Activated T-cell treated with anti-CD3 and anti-CD28 coated beads, Interleukin-2, amount 50 U/mL, for 48 hours (primary cell): ENCODE data around the gene CDON.
A peak's percentile ranks its signal among the peaks of the same experiment; 100 is the strongest.

Experiments used
- DNase-seq, 2 experiments: peaks; one replicate each; pipeline ENCODE4 v3.0.0-alpha.2; 2020

The CDON gene, protein sequence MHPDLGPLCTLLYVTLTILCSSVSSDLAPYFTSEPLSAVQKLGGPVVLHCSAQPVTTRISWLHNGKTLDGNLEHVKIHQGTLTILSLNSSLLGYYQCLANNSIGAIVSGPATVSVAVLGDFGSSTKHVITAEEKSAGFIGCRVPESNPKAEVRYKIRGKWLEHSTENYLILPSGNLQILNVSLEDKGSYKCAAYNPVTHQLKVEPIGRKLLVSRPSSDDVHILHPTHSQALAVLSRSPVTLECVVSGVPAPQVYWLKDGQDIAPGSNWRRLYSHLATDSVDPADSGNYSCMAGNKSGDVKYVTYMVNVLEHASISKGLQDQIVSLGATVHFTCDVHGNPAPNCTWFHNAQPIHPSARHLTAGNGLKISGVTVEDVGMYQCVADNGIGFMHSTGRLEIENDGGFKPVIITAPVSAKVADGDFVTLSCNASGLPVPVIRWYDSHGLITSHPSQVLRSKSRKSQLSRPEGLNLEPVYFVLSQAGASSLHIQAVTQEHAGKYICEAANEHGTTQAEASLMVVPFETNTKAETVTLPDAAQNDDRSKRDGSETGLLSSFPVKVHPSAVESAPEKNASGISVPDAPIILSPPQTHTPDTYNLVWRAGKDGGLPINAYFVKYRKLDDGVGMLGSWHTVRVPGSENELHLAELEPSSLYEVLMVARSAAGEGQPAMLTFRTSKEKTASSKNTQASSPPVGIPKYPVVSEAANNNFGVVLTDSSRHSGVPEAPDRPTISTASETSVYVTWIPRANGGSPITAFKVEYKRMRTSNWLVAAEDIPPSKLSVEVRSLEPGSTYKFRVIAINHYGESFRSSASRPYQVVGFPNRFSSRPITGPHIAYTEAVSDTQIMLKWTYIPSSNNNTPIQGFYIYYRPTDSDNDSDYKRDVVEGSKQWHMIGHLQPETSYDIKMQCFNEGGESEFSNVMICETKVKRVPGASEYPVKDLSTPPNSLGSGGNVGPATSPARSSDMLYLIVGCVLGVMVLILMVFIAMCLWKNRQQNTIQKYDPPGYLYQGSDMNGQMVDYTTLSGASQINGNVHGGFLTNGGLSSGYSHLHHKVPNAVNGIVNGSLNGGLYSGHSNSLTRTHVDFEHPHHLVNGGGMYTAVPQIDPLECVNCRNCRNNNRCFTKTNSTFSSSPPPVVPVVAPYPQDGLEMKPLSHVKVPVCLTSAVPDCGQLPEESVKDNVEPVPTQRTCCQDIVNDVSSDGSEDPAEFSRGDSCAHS (N-terminal part only)

DNA sequence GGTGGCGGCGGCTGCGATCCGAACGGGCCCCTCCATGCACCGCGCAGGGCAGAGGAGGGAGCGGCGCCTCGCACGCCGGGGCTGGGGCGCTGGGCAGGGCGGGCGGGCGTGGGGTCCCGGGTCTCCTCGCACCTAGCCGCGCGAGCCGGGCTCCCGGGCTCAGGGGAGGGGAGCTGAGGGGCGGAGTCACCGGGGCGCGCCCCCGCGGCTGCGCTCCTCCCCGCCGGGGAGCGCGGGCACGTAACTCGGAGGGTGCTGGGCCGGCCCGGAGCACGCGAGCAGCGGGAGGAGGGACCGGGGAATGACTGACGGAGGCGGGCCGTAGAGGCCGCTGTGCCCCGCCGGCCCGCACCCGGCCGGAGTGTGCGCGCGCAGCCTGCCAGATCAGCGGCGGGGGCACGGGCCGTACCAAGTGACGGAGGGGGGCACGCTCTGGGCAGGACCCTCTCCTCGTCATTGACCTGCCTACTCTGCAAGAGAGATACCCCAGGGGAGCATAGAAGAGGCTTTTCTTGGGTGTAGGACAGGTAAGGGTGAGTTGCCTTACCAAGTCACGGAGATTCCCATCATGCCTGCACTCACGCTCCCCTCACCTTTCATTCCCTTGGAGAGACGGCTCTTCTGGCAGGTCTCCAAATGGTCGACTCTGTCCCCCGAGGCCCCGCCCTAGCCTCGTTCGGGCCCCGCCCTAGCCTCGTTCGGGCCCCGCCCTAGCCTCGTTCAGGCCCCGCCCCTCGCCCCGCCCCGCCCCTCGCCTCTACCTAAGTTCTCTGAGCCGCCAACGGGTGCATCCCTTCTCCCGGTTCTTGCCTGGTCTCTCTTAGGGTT is at the start of gene CDON:
Gene CDON, minus strand, starts transcription at position 188 of the 828 bp plus-strand sequence. CDS start 39,390 bp downstream, outside the sequence.
- peak; percentile 93 for DNase-seq

DNA sequence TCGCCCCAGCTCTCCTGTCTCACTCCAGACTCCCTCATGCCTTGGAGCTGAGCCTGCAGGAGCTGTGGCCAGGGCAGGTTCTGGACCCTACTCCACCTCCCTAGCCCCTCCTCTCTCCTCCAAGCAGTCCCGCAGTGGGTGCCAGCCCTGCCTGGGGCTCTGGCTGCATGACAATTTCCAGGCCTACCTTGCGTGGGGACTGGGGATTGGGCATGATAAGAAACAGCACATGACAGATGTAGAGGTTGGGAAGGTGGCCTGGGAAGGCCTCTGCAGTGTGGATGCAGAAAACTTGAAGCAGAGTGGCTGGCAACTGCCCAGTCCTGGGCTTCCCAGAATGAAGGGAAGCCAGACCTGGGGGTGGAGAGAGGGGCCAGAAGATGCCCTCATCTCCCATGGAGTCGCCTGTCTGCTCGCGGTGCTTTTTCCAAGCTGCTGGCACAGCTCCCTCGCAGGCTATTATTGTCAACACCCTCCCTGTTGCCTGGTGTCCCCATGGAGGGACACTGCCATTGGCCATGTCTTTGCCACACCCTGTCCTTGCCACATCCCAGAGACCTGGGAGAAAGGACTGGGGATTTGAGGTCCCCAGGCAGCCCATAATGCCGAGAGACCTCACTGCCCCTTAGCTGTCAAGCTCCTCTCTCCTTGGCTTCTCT is 48.9 kb upstream of the CDON start:
- no peak for DNase-seq

DNA sequence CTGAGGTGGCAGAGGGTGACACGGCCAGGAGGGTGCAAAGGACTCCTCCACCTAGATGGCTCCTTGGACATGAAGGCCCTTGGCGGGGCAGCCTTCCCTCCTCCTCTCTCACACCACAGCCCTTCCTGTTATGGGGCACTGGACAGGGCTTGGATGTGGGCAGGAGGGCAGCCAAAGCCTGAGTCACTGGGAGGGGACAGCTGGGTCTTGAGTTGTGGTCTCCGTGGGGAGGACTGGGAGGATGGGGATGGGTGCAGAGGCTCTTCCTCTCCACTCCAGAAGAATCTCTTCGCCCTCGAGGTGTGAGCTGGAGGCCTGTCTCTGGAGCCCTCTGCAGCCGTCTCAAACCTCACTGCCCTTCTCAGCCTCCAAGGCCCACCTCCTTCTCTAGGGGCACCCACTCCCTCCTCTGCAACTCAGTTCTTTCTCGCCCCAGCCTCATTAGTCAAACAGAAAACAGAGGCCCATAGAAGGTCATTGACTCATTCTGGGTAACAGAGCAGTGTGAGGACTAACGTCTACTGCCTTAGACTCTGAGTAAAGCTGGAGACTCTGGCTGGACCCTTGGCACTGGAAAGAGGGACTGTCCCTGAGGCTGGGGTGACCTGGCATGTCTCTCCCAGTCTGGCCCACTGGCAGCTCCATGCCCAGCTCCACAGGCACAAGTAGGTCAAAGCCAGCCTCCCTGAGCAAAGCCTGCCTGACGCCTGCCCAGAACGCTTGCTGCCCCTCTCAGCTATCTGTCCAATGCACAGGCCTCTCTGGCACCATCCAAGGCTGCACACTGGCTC is 47.5 kb upstream of the CDON start:
- peak in 1 of 2 experiments; percentile 23 for DNase-seq

DNA sequence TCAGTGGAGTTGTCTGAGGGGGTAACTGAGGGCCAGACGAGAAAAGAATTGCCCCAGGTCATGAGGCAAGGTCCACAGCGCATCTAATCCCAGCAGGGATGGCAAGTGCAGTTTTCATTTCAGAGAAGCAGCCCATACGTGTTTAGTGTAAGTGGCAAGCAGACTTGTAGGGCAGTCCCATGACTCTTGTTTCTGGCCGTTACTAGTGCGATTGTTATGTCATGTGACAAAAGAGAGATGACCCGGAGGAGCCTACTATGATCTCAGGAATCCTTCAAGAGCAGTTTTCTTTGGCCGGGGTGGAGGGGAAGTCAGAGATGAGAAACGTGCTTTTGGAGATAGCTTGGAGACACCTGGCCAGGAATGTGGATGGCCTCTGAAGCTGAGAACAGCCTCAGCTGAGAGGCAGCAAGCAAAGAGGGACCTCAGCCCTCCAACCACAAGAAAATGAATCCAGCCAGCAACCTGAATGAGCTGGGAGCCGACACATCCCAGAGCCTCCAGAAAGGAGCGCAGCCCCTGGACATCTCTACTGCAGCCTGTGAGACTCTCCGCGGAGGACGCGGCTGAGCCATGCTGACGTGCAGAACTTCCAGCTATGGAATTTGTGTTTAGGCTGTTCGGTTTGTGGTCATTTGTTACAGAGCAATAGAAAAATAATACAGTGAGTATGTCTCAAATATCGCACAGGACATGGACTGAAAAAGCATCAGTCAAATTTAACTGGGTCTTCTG is 44.1 kb upstream of the CDON start:
- no peak for DNase-seq

DNA sequence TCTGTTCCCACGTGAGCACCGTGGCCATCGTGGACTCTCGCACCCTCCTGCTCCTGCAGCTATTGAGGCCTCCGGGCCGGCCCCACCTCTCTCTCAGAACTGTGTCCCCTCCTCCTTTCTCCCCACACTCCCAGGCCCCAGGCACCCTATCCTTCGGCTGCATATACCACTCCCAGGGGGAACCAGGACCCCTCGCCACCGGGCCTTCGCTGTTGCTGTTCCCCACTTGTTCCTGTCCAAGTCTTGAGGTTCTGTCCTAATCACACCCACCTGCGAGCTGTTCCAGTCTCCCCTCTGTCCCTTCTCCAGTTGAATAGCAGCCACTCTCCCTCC is 43.0 kb upstream of the CDON start:
- no peak for DNase-seq

DNA sequence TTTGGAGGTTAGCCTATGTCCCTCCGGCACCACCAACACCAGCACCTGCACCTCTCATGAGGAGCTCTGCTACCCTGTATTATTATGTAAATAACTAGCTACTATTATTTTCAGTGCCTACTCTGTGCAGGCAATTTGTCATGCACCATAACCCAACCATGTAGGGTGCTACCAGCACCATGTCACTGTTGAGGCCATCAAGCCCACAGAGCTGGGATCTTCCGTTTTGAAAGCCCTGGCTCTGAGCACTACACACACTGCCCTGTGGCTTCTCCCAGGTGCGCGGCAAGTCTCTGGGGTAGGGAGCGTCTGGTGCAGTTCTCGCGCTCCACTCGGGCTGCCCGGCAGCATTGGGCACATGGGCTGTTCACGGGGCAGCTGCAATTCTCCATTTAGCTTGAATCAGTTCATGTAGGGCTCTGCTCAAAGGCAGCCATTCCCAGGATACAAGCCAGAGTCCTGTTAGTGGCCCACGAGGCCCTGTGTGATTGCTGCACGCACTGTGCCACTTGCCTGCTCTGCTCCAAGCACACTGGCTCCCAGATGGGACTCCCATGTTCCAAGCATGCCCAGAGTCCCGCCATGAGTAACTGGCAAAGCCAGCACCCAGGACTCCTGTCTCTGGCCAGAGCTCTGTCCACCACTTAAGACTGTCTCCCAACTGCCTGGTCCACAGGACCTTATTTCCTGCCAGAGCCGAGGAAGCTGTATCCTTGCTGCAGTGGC is 42.5 kb upstream of the CDON start:
- DNase-seq, result no peak

DNA sequence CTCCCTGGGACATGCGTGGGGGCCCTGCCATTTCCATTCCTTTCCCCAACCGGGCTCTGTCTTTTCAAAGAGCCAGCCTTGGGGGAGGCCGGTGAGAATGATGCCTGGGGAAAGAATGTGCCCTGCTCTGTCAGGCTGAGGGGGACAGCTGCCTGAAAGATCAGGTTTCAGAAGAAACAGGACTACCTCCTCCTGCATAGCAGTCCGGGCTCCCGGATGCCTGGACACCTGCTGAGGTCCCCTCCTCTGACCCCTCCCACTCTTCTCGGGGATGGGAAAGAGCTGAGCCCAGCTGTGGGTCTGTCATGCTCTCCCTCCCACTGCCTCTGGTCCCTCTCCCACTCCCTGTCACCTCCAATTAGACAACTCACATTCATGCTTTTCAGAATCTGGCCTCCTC is 41.8 kb upstream of the CDON start:
- DNase-seq, result no peak

DNA sequence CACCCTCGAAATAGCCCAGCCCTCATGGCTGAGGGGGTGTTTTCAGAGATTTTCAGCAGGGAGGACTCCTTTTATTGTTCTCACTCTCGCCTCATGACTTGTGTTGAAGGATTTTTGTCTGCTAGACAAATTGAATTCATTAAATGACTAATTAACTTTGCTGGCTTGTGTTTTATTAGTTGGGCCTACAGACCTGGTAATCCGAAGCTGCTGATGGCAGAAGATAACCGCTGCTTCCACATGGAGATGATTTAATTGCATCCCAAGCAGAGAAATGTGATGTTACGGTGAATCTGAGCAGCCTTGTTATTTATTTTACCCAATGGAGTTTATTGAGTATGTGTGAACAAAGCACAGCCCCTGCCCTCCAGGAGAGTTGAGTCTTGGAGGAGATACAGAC is 40.5 kb upstream of the CDON start:
- DNase-seq, result no peak

DNA sequence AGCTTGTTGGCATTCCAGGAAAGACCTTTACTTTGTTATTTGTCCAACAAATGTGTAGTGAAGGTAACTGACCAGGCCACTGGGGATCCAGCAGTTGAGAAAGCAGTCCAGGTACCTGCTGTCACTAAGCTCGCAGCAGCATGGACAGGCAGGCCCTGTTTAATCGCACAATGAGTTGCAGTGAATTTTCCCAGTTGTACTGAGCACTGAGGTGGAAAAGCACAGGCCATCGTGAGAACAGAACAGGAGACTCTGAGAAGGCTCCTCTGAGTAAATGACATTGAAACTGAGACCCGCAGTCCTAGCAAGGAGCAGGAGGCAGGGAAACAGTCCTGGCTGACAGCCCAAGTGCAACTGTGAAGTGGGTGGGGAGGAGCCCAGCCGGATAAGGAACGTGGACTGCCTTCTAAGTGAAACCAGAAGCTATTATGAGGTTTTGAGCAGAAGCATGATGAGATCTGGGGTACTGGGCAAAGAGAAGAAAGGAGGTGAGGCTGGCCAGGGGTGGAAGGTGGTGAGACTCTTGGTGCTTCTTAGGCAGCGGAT is 39.8 kb upstream of the CDON start:
- no peak for DNase-seq

DNA sequence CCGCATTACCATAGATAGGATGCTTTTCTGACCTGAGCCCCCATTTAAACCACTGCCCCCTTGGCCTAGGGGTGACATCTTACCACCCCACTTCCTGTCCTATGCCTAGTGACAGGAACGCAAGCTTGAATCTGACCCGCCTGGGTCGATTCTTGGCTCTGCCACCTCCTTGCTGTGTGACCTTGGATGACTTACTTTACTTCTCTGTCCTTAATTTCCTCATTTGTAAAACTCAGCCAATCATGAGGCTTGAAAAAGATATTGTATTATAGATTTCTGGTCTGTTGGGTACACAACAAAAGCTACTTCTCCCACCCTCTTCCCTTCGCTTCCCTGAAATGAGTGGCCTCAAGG is 39.2 kb upstream of the CDON start:
- no peak for DNase-seq

DNA sequence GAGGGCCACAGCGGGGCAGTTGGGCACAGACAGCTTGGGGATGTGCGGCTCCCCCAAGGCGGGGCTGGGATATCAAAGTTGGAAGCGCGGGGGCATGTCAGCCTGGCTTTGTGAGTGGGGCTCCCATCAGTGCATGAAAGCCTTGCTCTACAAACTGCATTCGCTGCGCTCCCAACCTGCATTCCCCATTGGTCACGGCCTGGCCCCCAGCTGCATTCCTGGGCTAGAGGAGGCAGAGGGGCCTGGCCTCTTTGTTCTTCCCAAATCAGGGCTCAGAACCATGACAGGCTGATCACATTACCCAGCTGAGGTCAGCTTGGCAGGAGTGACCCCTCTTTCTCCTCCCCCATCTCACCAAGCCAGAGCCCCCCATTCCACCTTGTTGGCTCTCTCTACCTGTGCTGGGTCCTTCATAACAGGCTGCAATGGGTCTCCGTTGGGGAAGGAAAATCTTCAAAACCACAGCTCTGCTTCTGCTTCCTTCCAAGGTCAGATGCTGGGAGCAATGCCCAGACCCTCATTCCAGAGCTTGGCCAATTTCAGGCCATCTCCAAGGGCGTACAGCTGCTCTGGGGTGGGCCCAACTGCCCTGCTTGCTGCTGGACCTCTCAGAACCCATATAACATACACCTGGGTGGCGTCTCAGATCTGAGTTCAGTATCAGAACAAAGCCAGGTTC is 38.7 kb upstream of the CDON start:
- DNase-seq, result no peak

DNA sequence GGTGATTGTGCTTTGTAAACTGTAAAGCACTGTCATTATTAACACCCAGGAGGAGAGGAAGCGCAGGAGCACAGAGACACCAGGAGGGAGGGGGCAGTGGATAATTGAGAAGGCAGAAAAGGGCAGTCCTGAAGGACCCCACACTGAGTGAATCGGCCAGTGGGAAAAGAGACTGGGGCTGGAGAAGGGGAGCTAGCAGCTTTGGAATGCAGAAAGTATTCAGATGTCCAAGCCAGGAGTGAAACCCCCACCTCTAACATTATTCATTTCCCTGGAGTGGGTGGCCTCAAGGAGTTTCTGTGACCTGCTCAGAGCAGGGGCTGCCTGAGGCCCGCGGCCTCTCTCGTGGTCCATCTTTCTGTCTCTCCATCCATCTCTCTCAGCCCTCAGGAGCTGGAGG is 38.0 kb upstream of the CDON start:
- no peak for DNase-seq

DNA sequence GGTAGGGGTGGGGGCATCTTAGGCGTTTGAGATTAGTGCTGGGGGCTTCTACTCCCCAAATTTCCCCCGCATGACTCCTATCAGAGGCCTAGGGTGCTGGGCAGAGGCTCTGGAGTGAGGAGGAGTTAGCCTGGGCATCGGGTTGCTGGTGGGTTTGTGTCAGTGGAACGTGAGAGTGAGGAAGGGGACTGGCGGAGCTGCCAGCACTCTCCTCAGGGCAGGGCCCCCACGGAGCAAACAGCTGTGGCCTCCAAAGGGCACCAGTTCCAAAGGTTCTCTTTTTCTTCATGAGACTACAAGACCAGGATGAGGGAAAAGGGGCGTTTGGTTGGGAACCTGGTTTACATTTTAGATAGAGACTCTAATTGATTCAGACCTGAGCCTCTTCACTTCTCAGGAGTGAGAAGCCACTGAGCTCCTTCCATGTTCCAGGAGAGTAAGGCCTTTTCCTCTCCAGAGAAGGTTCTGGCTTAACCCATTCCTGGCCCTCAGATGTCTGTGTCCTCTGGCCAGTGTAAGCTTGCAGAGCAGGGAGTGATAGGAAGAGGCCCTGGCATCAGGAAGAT is 35.6 kb upstream of the CDON start:
- DNase-seq, result no peak

DNA sequence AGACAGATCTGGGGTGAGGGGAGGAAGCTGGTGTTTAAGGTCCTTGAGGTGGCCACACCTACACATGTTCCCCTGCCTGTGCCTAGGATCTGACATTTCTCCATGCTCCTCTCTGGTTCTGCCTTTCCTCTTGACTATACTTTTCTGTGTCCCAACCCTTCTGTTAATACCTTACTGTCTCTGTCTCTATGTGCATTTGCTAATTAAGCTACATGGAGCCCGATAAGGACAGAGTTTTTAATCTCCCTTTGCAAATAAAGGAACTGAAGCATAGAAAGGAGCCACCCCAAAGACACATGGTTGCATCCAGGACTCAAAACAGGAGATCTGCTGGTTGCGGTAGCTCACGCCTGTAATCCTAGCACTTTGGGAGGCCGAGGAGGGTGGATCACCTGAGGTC is 33.1 kb upstream of the CDON start:
- no peak for DNase-seq

DNA sequence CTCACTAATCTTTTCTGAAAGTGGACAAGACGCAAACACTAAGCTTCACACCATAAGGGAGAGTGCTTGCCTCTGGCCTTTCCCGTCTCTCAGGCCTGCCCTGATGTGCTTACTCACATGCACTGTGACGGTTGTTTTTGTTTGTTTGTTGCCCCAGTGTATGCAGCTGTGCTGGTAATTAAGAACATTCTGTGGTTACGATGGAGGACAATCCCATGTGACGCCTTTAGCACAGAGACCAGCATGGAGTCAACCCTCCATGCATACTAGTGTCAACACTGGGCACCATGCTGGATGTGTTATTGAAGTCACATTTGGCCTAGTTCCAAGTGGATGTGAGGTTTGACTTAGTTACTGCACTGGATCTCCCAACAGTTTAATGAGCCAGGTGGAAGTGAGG is 27.8 kb upstream of the CDON start:
- DNase-seq, result no peak

DNA sequence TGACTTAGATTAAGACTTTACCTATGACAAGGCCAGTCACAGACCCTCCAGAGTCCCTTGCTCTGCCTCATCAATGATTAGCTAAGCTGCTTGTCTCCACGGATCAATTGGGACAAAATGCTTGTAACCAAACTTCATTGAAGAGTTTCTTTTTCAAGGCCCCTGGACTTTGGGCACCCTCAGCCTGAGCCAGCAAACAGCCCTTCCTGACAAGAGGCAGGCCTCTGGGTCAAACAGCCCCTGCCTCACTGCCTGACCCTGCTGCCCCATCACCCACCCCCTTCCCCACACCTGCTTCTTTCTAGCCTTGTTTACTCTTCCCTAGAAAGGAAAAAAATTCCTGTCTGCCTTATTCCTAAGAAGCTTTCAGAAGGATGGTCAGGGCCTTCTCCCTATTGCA is 26.3 kb upstream of the CDON start:
- no peak for DNase-seq

DNA sequence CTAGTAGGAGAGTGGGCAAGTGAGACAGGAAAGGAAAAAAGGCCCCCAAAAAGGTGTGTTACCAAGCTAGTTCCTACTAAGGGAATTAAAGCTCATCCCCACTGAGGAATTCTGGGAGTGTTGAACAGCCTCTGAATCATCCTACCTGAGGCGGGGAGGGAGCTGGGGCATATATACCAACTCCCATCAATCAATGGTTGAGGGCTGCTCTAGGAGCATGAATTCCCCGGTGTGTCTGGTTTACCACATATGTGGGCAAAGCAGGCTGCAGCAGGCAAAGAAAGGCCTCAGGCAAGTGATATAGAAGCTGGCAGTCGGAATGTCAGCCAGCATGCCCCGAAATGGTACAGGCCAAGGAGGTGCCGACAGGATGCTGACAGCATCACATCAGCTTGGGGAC is 23.6 kb upstream of the CDON start:
- no peak for DNase-seq

DNA sequence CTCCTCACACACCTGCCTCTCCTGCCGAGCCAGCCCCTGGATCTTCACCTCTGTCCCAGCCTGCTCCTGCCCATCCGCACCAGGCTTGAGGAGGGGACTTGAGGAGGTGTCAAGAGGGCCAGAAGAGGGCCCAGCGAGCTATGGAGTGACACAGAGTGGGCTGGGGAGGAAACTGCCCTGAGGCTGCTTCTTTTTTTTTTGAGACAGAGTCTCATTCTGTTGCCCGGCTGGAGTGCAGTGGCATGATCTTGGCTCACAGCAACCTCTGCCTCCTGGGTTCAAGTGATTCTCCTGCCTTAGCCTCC is 21.9 kb upstream of the CDON start:
- no peak for DNase-seq
